Neural crest cell (in vitro differentiated cells): ENCODE measurements around the gene MYT1. TPM values are rescaled to one million over a fixed set of nuclear protein-coding genes. Genes with fewer than 3 reads are reported as not detected.

Experiments used
- DNase-seq: peaks from one replicate; pipeline ENCODE4 v3.0.0; 2021; ENCODE audit warnings: low read depth, mixed read lengths, low spot score
- H3K27ac Mint-ChIP-seq: one replicate; pipeline ENCODE4 v1.8.0; 2021; ENCODE audit warnings: mild to moderate bottlenecking, mixed read lengths; ENCODE audit not compliant: unreplicated experiment
- H3K27me3 Mint-ChIP-seq: 2 replicates; pipeline ENCODE4 v1.8.0; 2021; ENCODE audit warnings: low read depth, mild to moderate bottlenecking, mixed read lengths
- H3K36me3 Mint-ChIP-seq: 2 replicates; pipeline ENCODE4 v1.8.0; 2021; ENCODE audit warnings: low read depth, mild to moderate bottlenecking, mixed read lengths
- H3K4me1 Mint-ChIP-seq: 2 replicates; pipeline ENCODE4 v1.8.0; 2021; ENCODE audit warnings: mixed read lengths
- H3K4me3 Mint-ChIP-seq: one replicate; pipeline ENCODE4 v1.8.0; 2021; ENCODE audit warnings: mild to moderate bottlenecking, mixed read lengths
- H3K9me3 Mint-ChIP-seq: 2 replicates; pipeline ENCODE4 v1.8.0; 2021; ENCODE audit warnings: mixed read lengths
- CTCF ChIP-seq: fragments of 200-600 bp; sonication (generic); conservative IDR thresholded peaks from 2 replicates; pipeline ENCODE4 v1.5.0; 2021; ENCODE audit warnings: antibody characterized with exemption, mild to moderate bottlenecking
- total RNA-seq: library from RNA; stranded (reverse); gene quantifications from 2 replicates; pipeline ENCODE4 v1.2.1, GENCODE V29; 2021

Gene MYT1
- total RNA-seq, 1 donor from 2014 or later, result 4.3 TPM

GRCh38 chr20:64146301-64146935 lies 17.8 kb upstream of the MYT1 start:
- peaks cover 2% of the 10 kb centered on the region for H3K27me3 Mint-ChIP-seq
- H3K4me1 Mint-ChIP-seq, result peaks cover 21% of the 10 kb centered on the region
- H3K9me3 Mint-ChIP-seq, result peaks cover 9% of the 10 kb centered on the region
- DNase-seq, result no peak
- H3K4me3 Mint-ChIP-seq, result no peak overlapping the region
- peaks cover 3% of the 10 kb centered on the region for H3K36me3 Mint-ChIP-seq
- H3K27ac Mint-ChIP-seq, result no peak overlapping the region
- no peak for TF ChIP-seq CTCF

GRCh38 chr20:64146936-64147477 lies 17.2 kb upstream of the MYT1 start:
- H3K4me3 Mint-ChIP-seq, result no peak overlapping the region
- H3K27me3 Mint-ChIP-seq, result peaks cover 2% of the 10 kb centered on the region
- H3K4me1 Mint-ChIP-seq, result peaks cover 21% of the 10 kb centered on the region
- no peak for DNase-seq
- TF ChIP-seq CTCF, result no peak
- H3K27ac Mint-ChIP-seq, result peak overlapping the region; percentile 83
- peaks cover 9% of the 10 kb centered on the region for H3K9me3 Mint-ChIP-seq
- peaks cover 3% of the 10 kb centered on the region for H3K36me3 Mint-ChIP-seq

GRCh38 chr20:64148581-64148980 lies 15.7 kb upstream of the MYT1 start:
- H3K27ac Mint-ChIP-seq, result no peak overlapping the region
- no peak for TF ChIP-seq CTCF
- peaks cover 3% of the 10 kb centered on the region for H3K36me3 Mint-ChIP-seq
- peaks cover 9% of the 10 kb centered on the region for H3K9me3 Mint-ChIP-seq
- no peak for DNase-seq
- no peak overlapping the region for H3K4me3 Mint-ChIP-seq
- H3K27me3 Mint-ChIP-seq, result peaks cover 2% of the 10 kb centered on the region
- peaks cover 12% of the 10 kb centered on the region for H3K4me1 Mint-ChIP-seq

- peaks cover 2% of the 10 kb centered on the region for H3K36me3 Mint-ChIP-seq
- peaks cover 8% of the 10 kb centered on the region for H3K9me3 Mint-ChIP-seq
- peaks cover 2% of the 10 kb centered on the region for H3K27me3 Mint-ChIP-seq
- H3K4me3 Mint-ChIP-seq, result no peak overlapping the region
- H3K4me1 Mint-ChIP-seq, result peaks cover 15% of the 10 kb centered on the region
- no peak for DNase-seq
- no peak for TF ChIP-seq CTCF
- no peak overlapping the region for H3K27ac Mint-ChIP-seq
Observed at GRCh38 chr20:64149141-64149540, 15.1 kb upstream of the MYT1 start.

- Mint-ChIP-seq H3K36me3 (no peaks in the 10 kb centered on the region), H3K9me3 (peaks cover 2% of the 10 kb centered on the region), H3K4me1 (peaks cover 15% of the 10 kb centered on the region), H3K4me3 (no peak overlapping the region), H3K27ac (no peak overlapping the region), H3K27me3 (no peaks in the 10 kb centered on the region)
- DNase-seq, result no peak
- TF ChIP-seq CTCF, result no peak
Observed at GRCh38 chr20:64149809-64150560, 14.3 kb upstream of the MYT1 start.
